BLaER1 treated with 17β-estradiol and CSF1 and Interleukin-3, amounts not matched to agents 10 nM and 100 nM (cell line): ENCODE results near the gene NPIPB8.
A peak's percentile ranks its signal among the peaks of the same experiment; 100 is the strongest.
"Not testable (repeated sequence)": the region's sequence is repeated elsewhere in the genome, so short reads cannot be mapped to it uniquely, and the experiment has no call there.

Source experiments
- H3K27ac ChIP-seq, 11 experiments: shearing (Covaris generic); formaldehyde crosslinking; 2 replicates each; pipeline ENCODE4 v1.8.1; 2022
- H3K27me3 ChIP-seq, 11 experiments: shearing (Covaris generic); formaldehyde crosslinking; 2 replicates each; pipeline ENCODE4 v1.8.1; 2022
- H3K36me3 ChIP-seq, 11 experiments: shearing (Covaris generic); formaldehyde crosslinking; 2 replicates each; pipeline ENCODE4 v1.8.1; 2022
- H3K4me1 ChIP-seq, 10 experiments: shearing (Covaris generic); formaldehyde crosslinking; 2 replicates each; pipeline ENCODE4 v1.8.1; 2022
- H3K4me2 ChIP-seq, 11 experiments: shearing (Covaris generic); formaldehyde crosslinking; 2 replicates each; pipeline ENCODE4 v1.8.1; 2022
- H3K4me3 ChIP-seq, 10 experiments: shearing (Covaris generic); formaldehyde crosslinking; 2 replicates each; pipeline ENCODE4 v1.8.1; 2022
- H3K9ac ChIP-seq, 11 experiments: shearing (Covaris generic); formaldehyde crosslinking; 2 replicates each; pipeline ENCODE4 v1.8.1; 2022
- H3K9me3 ChIP-seq, 11 experiments: shearing (Covaris generic); formaldehyde crosslinking; replicated peaks in 1 of 11; 2 replicates each; pipeline ENCODE4 v1.8.1; 2022
- H4K20me1 ChIP-seq, 11 experiments: shearing (Covaris generic); formaldehyde crosslinking; 2 replicates each; pipeline ENCODE4 v1.8.1; 2022
- Cebpa-rat ChIP-seq, 11 experiments: shearing (Covaris generic); IDR thresholded peaks; 2 replicates each; pipeline ENCODE4 v1.8.1; 2022

The NPIPB8 gene

DNA sequence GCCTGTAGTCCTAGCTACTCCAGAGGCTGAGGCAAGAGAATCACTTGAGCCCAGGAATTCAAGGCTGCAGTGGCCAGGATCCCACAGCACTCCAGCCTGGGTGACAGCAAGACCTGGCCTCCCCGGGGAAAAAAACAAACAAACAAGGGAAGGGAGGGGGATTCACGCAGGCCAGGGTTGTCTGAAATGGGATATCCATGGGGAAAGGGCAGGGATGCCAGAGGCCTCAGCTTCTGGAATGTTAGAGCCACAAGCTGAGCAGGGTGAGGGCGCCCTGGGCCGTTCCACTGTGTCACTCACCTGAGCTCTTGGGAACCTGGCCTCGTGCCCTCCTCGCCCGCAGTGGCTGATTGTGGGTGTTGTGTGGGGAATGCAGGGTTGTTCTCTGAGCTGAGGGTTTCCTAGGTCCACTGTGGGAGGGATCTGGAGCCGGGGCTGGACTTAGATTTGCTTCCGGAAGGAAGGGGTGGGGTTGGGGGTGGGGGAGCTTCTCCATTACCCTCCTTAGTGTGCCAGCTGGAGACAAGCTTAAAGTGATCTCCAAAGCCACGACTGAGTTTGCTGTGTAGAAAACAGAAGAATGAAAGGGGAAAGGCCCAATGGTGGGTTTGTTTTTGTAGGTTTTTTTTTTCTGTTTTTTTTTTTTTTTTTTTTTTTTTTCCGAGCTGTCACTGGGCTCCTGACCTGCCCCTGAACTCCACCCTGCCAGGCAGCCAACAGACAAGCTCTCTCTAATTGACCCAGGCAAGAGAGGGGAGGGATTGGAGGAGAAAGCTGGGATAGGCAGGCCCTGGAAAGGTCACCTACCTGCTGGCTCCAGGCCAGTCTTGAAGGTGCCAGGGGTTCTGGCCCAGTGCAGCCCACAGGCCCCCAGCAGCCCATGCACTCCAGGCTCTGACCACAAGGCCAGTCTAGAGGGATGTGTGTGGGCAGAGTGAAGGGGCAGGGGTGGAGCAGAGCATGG is 28.0 kb upstream of the NPIPB8 start, which contains the start of gene SULT1A1:
TSS of gene SULT1A1 (minus strand) at position 414 of the 964 bp plus-strand sequence. CDS start 1,189 bp downstream, outside the sequence.
- peaks cover 24 to 52% (median 37%) of the 10 kb centered on the region in 10 experiments for H3K4me1 ChIP-seq
- no peaks in the 10 kb centered on the region for H3K9me3 ChIP-seq
- peaks cover 4 to 42% (median 29%) of the 10 kb centered on the region in 11 experiments; a peak in 18 of 22 replicates for H3K36me3 ChIP-seq
- peak within 1 kb of the TSS; percentile 51 to 81 (median 77) for H3K27ac ChIP-seq
- no peak for TF ChIP-seq Cebpa-rat (IDR thresholded peaks at IDR 0.05)
- H3K9ac ChIP-seq: peak within 1 kb of the TSS; percentile 60 to 79 (median 74)
- peaks cover 0 to 30% (median 0%) of the 10 kb centered on the region in 11 experiments; a peak in 5 of 22 replicates for H4K20me1 ChIP-seq
- H3K4me2 ChIP-seq: peak within 1 kb of the TSS; percentile 92 to 99 (median 96)
- no peaks in the 10 kb centered on the region for H3K27me3 ChIP-seq
- H3K4me3 ChIP-seq: peak within 1 kb of the TSS; percentile 15 to 75 (median 58); a peak in 19 of 20 replicates

- peak overlapping the region; percentile 51 to 81 (median 76) for H3K27ac ChIP-seq
- H3K4me1 ChIP-seq: peaks cover 26 to 52% (median 38%) of the 10 kb centered on the region in 10 experiments
- H3K36me3 ChIP-seq: peaks cover 4 to 35% (median 25%) of the 10 kb centered on the region in 11 experiments; a peak in 18 of 22 replicates
- H3K27me3 ChIP-seq: no peaks in the 10 kb centered on the region
- no peaks in the 10 kb centered on the region for H3K9me3 ChIP-seq
- no peak for TF ChIP-seq Cebpa-rat (IDR thresholded peaks at IDR 0.05)
- H4K20me1 ChIP-seq: peaks cover 0 to 25% (median 0%) of the 10 kb centered on the region in 11 experiments; a peak in 5 of 22 replicates
- peak overlapping the region; percentile 58 to 79 (median 73) for H3K9ac ChIP-seq
- peak overlapping the region; percentile 15 to 75 (median 54); a peak in 17 of 20 replicates for H3K4me3 ChIP-seq
- H3K4me2 ChIP-seq: peak overlapping the region; percentile 92 to 99 (median 96)
Measured at GRCh38 chr16:28610595-28611191, 27.2 kb upstream of the NPIPB8 start.

DNA sequence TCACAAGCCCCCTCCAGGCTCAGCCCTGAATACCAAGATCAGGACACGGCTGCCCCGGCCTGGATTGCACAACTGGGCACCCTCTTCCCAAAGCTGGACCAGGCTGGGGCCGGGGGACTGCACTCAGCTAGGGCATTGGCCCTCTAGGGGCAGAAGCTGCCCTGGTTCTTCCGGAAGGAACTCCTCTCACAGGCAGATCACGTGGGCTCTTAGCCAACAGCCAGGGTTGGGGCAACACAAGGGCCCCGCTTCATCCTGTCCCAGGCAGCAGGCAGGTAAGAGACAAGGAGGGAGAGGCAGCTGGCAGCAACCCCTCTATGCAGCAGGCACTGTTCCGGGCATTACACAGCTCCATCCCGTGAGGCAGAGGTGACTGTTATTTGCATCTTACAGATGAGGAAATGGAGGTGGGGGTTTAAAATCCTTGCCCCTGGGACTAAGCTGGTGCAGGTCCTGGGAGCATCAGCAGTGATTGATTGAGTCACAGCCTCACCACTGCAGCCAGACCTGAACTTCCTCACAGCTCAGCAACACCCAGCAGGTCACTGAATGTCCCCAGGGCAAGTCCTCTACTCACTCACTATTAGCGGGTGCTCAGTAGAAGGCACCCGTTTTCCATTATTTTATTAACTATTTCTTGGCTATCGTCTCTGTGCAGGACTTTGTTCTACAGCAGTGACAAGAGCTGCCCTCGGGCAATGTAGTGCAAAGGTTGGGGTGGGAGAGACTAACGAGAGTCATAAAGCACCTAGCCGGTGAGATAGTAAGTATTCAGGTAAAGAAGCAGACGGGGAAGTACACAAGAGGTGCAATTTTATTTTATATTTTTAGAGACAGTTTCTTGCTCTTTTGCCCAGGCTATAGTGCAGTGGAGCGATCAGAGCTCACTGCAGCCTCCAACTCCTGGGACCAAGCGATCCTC is 25.2 kb upstream of the NPIPB8 start:
- not testable (repeated sequence) for H3K9ac ChIP-seq, H3K4me3 ChIP-seq, H3K27ac ChIP-seq, H3K9me3 ChIP-seq, H3K4me2 ChIP-seq, H4K20me1 ChIP-seq, H3K27me3 ChIP-seq
- Histone ChIP-seq H3K36me3 (peaks cover 0 to 17% (median 9%) of the 10 kb centered on the region in 11 experiments; a peak in 13 of 22 replicates), H3K4me1 (peaks cover 45 to 59% (median 53%) of the 10 kb centered on the region in 10 experiments)

DNA sequence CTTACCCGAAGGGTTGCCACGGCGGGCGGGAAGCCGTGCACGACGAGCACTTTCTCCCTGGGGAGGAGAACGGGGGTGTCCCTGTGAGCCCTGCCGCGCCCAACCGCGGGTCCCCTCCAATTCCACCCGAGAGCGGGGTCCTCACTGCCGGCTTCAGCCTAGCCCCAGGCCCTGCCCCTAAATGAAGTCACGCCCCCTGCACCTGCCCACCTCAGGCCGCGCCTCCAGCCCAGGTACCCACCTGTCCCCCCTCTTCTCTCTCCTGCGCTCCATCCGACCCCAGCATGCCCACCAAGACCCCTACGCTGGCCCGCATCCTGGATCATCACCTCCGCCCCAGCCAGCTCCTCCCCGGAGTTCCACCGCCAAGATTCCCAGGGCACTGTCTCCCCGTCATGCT is 24.0 kb upstream of the NPIPB8 start:
- not testable (repeated sequence) for H4K20me1 ChIP-seq, H3K4me2 ChIP-seq, H3K9ac ChIP-seq, H3K36me3 ChIP-seq, H3K27me3 ChIP-seq, H3K9me3 ChIP-seq, H3K27ac ChIP-seq, H3K4me3 ChIP-seq
- peaks cover 51 to 61% (median 58%) of the 10 kb centered on the region in 10 experiments for H3K4me1 ChIP-seq

DNA sequence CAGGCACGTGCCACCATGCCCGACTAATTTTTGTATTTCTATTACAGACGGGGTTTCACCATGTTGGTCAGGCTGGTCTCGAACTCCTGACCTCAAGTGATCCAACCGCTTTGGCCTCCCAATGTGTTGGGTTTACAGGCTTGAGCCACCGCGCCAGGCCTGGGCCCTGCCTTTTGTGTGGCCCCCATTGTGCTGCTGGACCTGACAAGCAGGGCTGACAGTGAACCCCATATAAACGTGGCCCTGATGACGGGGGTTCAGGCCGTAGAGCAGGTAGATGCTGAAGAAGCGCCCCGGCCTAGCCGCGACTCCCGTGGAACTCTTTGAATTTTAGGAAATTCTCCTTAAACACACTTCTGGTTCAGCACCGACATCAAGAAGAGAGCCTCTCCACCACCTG is 23.3 kb upstream of the NPIPB8 start:
- H3K27me3 ChIP-seq, H3K4me3 ChIP-seq, H3K4me2 ChIP-seq, H3K27ac ChIP-seq, H3K9me3 ChIP-seq, H4K20me1 ChIP-seq, H3K9ac ChIP-seq: not testable (repeated sequence)
- H3K4me1 ChIP-seq: peaks cover 51 to 61% (median 58%) of the 10 kb centered on the region in 10 experiments
- H3K36me3 ChIP-seq: peaks cover 0 to 12% (median 7%) of the 10 kb centered on the region in 11 experiments; a peak in 9 of 22 replicates

- H3K27ac ChIP-seq: peak overlapping the region in 9 of 11 experiments; percentile 87 to 97 (median 94); a peak in 17 of 22 replicates
- not testable (repeated sequence) for H4K20me1 ChIP-seq, H3K27me3 ChIP-seq, H3K9me3 ChIP-seq, H3K4me3 ChIP-seq
- H3K9ac ChIP-seq: peak overlapping the region in 7 of 11 experiments; percentile 77 to 87 (median 85); a peak in 11 of 22 replicates
- H3K4me1 ChIP-seq: peaks cover 44 to 59% (median 52%) of the 10 kb centered on the region in 10 experiments
- peaks cover 0 to 19% (median 7%) of the 10 kb centered on the region in 11 experiments; a peak in 10 of 22 replicates for H3K36me3 ChIP-seq
- peak overlapping the region in 10 of 11 experiments; percentile 70 to 94 (median 85); a peak in 17 of 22 replicates for H3K4me2 ChIP-seq
Measured at GRCh38 chr16:28615486-28616223, 22.2 kb upstream of the NPIPB8 start.

- Histone ChIP-seq H3K36me3 (peaks cover 0 to 25% (median 7%) of the 10 kb centered on the region in 11 experiments; a peak in 11 of 22 replicates), H3K4me3 (0 out of 20 replicates have a peak overlapping the region, but pooled peaks of 2 of the 10 experiments have one; percentile 11 to 58), H3K9ac (peak overlapping the region in 10 of 11 experiments; percentile 71 to 87 (median 81); a peak in 18 of 22 replicates), H3K4me1 (peaks cover 40 to 59% (median 52%) of the 10 kb centered on the region in 10 experiments), H3K27ac (peak overlapping the region in 10 of 11 experiments; percentile 84 to 97 (median 94); a peak in 20 of 22 replicates), H3K4me2 (peak overlapping the region; percentile 70 to 94 (median 85))
- not testable (repeated sequence) for H4K20me1 ChIP-seq, H3K9me3 ChIP-seq, H3K27me3 ChIP-seq
Measured at GRCh38 chr16:28616224-28616577, 21.7 kb upstream of the NPIPB8 start.
